DMS53 treated with DMSO at 0.1 percent for 48 hours (cell line): ENCODE measurements around the gene FAM163B.

ENCODE experiments used
- DNase-seq: peaks from one replicate; lab custom pipeline; 2025; ENCODE audit not compliant: unreplicated experiment; lab: John Stamatoyannopoulos, UW

Gene FAM163B

DNA sequence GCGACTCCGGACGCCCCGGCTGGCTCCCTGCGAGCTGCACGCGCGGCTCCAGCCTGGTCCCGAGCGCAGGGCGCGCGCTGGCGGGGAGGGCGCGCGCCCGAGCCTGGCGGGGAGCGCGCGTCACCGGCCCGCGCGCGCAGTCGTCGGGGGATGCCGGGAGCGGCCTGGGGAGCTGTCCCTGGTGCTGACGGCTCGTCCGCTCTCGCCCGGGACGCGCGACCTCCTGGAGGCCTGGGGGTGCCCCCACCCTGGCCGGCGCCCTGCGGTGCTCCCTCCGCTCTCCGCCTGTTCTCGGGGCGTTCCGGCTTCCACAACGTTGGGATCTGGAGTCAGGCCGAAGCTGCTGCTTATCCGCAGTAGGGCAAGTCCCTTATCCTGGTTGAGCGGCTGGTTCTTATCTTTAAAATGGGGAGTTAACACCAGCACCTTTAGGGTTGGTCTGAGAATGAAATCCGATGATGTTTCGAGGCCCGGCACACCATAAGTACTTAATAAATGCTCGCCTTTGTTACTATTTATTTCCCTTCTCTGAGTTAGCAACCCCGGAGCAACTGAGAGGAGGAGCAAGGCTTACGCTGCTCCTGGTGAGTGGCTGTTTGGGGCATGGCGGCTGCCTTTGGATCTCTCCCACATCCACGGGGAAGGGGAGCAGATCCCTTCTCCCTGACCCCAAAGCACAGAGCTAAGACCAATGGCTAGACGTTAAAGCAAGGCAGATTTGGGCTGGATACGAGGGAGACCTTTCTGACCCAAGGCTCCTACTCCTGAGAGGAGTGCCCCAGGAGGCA is at the start of gene FAM163B:
FAM163B (minus strand) TSS at position 79 of the 788 bp plus-strand sequence. CDS start 29,166 bp downstream, outside the sequence.
- DNase-seq: peak; percentile 32

DNA sequence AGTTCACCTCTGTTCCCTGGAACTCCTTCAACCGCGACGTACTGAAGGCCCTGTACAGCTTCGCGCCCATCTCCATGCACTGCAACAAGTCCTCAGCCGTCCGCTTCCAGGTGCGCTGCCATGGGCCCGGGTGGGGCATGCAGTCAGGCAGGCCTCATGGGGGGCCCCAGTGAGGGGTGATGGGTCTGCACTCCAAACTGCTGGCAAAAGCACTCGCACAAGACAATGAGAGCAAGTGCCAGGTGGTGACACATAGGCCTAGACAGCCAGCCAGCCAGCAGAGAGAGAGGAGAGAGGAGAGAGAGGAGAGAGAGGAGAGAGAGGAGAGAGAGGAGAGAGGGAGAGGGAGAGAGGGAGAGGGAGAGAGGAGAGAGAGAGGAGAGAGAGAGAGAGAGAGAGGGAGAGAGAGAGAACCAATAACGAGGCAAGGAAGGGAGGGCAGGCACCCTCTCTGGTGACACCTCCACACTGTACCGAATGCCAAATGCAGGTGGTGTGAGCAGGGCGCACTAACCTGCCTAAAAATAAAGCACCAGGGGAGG is 48.0 kb upstream of the FAM163B start:
- DNase-seq: no peak

DNA sequence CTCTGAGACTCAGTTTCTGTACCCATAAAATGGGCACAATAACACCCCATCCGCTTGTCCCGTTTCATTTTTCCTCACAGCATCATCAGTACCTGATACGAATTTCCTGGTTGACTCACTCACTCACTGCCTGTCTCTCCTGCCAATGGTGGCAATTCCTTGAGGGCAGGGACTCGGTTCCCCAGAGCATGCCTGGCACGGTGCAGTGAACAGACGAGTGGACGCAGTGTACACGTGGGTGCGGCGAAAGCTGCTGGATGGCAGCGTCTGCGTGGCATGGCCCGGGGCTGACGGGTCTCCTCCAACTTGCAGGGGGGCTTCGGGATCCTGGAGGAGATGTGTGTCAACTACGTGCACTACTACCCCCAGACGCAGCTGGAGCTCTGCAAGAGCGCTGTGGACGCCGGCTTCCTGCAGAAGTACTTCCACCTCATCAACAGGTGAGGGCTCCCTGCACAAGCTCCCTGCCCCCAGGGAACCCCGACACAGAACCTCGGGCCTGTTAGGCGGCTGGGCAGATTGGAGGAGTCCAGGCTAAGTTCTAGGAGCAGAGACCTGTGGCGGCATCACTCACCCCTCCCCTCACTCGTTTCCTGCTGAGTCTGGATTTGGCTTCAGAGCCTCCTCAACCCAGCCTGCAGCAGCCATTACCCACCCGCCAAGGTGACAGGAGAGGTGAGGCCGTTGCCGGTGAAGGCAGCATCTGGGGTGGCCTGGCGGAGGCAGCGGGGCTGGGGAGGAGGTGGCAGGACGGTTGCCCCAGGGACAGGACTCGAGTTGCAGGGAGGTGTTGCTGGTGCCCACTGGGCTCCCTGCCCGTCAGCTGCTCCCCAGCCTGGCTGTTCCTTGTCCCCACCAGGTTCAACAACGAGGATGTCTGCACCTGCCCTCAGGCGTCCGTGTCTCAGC is 47.3 kb upstream of the FAM163B start:
- DNase-seq: peak; percentile 41

DNA sequence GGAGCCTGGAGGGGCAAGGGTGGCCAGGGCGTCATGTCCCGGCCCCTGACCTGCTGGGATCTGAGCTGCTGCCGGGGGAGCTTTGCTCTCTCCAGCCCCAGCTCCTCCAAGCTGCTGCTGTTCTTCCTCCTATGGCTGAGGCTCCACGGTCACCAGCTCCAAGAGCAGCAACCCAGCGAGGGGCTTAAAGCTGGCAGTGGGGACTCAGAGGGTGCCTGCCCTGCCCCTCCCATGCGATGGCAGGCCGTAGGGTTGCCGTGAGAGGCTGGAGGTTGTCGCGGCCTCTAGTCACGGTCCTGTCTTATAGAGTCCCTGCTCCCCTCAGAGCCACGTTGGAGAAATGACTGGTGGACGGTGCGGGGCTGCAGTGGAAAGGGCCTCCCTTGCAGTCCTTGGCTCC is 46.5 kb upstream of the FAM163B start:
- no peak for DNase-seq

DNA sequence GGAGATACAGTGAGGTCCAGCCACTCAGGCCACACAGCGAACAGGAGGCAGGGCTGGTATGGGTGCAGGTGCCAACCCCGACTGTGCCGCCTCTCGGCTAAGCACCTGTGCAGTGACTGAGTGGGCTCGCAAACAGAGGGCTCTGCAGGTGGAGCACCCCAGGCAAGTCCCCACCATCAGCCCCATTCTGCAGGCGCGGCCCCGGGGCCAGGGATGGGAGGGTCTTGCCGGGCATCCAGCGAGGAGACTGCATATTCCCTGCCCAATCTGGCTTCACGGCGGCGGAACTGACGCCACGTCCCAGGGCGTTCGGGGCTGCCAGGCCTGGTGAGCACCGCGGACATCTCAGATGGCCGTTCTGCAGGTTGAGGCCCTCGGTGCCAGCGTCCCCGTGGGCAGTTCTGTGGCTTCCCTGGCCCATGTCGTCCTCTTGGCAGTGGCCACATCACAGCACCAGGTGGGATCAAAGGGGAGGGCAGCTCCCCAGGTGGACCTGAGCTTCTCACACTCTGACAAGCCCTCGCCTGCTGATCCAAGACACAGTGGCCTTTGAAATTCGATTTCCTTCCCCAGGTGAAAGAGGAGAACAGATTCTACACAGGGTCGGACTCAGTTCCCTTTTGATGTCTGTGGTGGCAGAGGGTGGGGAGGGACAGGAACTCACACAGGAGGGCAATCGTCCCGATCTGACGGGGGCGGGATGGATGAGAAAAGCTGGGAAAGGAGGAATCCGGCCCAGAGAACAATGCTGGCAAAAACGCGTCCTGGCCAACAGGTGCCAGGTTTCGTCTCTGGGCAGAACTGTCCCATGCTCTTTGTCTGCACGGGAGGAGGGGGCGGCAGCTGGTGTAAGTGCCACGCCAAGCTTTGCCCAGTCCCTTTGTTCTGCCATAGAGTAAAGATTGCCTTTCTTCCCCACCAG is 45.8 kb upstream of the FAM163B start:
- DNase-seq: no peak

DNA sequence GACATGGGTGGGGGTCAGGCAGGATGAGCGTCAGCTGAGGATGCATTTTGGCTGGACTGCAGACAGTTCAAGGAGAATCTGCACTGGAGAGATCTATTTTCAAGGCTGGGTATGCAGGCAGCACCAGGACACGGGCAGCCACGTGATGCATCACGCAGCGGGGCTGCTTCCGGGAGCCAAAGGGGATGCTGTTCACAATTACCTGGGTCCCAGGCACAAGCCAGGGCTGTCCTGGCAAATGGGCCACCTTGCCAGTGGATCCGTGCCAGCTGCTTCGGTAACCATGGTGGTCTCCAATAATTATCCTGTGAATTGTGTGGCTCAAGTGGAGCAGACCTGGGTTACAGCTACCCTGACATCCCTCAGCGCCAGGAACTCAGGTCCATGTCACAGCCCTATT is 44.4 kb upstream of the FAM163B start:
- no peak for DNase-seq

DNA sequence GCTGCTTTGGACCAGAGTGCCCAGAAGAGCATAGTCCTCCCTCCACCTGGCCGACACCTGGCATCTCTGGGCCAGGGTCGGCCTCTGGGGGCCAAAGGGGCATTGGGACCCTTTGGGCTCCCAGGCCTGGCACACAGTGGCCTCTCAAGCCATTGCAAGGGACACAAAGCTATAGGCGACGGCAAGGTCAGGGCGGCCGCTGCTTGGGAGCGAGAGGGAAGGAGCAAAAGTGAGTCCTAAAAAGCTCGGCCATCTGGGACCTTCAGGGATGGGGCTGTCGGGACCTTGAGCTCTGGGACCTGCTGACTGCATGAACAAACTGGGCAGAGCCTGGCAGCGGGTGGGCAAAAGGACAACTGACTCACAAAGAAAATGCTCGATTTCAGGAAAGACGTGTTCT is 40.8 kb upstream of the FAM163B start:
- DNase-seq: no peak

DNA sequence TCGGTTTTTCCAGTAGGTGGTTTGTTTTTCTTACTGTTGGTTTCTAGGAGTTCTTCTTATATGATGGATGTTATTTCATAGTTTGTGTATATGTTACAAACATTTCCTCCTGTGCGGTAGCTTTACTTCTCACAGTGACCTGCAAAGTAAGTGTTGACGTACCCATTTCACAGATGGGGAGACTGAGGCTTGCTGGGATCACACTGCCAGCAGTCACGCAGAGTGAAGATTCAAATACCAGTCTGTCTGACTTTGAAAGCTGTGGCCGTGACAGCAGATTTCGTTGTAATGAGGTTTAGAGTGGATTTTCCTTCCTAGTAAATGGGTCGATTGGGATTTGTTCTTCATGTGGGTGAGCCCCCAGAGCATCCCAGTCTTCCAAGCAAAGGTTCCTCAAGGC is 40.0 kb upstream of the FAM163B start:
- DNase-seq: no peak

DNA sequence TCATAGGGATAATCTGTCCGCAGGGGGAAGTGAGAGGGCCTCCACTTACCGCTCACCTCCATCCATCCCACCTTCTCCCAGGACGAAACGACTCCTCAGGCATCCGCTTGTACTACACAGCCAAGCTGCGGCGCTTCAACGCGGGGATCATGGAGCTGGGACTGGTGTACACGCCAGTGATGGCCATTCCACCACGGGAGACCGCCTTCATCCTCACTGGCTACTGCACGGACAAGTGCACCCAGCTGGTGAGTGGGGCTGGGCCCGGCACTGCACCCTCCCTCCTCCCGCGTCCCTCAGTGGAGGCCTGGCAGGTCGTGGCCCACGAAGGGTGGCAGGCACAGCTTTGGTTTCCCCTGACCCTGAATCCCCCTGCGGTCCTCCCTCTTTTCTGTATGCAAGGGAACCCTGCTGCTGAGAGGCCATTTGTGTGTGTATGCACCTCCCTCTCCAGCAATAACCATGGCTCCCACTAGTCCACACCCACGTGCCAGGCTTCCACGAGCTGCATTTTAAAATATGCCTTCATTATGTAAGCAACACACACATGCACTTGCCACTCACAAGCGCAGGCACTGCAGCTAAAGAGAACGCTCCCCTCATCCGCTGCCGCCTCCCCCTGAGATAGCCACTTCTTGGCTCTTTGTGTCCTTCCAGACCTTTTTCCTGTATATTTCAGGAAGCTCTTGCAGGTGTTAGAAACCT is 38.7 kb upstream of the FAM163B start:
- no peak for DNase-seq

DNA sequence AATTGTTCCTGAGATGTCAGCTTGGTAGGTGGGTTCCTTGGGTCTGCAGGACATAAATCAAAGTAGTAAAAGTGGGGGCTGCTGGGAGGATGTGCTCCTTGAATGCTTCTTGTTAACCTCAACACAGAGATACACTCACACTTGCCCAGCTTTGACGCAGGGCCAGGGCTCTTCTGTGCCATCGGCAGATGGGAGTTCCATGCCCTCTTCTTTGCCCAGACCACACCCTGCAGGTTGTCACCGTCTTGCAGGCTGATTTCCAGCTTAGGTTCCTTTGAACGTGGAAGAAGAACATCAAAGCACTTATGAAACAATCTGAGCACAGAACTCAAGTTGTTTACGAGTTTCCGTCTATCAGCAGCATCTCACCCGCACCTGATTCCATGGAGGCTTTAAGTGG is 38.0 kb upstream of the FAM163B start:
- DNase-seq: no peak

DNA sequence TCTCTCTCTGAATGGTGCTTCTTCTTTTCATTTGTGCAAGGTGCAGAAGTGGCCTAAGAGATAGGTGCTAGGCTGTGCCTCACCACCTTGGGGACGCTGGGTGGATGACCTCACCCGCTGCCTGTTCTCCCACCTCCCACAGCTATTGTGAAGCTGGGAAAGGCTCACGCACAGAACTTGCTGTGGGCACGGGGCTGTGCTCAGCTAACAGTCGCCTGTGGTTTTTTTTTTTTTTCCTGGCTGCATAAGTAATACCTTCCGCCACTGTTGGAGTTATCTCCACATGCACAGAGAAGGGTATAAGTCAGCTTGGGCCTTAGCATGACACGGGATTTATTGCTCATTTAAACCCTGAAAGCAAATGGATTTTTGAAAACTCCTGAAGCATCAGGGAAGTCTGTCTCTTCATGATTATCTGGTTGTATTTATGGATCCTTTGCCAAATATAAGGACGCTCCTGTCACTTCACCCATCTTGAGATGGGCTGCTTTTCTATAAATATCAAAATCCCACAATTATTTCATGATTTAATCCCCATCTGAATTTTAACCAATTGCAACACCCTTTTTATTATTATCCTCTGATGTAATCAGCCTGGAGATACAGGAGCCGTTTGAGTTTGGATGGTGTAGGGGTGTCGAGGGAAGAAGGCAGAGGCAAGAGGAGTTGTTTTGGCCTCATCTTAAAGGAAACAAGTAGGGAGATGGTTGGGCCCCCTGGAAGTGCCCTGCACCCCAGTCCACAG is 36.0 kb upstream of the FAM163B start:
- no peak for DNase-seq

DNA sequence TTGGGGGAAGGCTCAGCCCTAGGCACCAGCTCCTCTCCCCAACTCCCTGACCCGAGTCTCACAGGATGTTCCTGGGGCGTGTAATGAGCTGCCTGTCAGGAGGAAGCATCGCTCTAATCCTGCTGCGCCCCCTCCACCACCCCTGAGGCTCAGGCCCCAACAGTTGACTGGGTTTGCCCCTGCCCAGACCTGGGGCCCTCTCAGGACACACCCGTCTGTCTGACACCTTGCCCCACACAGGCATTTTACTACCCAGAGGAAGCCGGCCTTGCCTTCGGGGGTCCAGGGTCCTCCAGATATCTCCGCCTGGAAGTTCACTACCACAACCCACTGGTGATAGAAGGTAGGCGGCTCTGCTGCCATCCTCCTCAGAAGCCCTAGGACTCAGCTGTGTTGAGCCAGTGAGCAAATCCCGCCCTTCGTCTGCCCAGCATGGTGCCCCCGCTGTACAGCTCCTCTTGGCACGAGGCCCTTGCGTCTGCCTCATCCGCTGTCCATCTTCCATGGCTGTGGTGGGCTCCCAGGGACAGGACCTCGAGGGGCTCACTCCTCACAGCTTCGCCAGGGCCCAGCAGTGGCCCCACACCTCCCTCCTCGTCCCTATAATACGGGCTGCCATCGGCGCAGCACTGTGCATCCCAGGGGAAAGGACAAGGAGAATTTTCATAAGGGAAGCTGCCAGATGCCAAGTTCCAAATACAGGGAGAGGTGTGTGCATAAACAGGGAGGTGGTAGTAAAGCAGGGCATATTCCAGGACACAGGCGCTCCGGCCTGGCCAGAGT is 35.0 kb upstream of the FAM163B start:
- no peak for DNase-seq

DNA sequence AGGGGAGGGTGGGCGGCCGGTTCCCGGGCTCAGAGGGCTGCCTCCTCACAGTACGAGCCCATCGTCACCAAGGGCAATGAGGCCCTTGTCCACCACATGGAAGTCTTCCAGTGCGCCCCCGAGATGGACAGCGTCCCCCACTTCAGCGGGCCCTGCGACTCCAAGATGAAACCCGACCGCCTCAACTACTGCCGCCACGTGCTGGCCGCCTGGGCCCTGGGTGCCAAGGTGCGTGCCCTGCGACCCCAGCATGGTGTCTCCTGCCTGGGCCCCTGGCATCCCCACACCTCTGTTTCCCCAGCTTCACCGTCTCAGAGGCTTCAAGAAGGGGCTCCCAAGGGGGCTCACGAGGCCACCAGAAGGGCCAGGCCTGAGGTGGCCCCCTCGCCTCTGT is 34.2 kb upstream of the FAM163B start:
- DNase-seq: no peak

DNA sequence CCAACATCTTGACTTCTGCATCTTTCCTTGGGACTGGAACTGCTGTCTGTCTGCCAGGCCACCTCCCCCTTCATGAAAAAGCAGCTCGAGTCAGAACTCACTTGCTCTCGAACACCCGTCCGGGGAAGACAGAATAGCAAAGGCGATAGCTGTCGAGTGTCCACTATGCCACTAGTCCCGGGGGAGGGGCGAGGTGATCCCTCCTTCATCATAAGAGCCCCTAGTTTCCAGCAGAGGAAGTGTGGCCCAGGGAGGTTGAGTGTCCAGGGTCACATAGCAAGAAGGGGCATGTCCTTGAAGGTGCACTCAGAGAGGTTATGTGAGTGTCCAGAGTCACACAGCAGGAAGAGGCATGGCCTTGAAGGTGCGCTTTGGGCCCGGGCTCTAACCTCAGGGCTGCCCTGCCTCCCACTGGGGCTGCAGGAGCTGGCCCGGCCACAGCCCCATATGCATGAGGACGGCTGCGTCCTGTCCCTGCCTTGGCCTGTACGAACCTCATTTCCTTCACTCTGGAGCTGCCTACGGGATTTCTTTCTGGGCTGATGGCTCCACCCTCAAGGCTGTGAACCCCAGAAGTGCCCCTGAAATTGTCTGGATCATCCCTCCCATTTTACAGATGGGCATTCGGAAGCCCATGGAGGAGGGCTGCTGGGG is 33.6 kb upstream of the FAM163B start:
- DNase-seq: no peak

DNA sequence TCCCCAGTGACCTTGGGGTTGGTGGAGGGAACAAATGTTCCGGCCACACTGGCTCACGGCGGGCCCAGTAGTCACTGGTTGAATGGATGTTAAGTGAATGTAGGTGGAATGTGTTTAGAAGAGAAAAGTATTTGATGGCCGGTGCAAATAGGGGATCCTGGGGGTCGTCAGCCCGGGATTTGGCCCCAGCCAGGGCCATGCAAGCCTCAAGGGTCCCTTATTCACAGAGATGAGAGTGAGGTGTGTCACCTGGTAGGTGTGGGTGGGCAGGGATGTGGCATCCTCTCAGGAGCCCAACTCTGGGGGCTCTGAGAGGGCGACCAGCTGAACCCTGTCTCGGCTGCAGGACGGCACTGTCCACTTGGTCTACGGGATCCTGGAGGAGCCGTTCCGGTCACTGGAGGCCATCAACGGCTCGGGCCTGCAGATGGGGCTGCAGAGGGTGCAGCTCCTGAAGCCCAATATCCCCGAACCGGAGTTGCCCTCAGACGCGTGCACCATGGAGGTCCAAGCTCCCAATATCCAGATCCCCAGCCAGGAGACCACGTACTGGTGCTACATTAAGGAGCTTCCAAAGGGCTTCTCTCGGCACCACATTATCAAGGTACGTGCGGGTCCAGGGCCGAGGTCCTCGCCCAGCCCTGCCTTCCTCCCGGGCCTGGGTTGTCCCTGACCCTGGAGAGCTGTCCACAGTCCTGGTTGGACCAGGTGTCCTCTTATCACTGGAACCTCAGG is 32.8 kb upstream of the FAM163B start:
- DNase-seq: no peak

DNA sequence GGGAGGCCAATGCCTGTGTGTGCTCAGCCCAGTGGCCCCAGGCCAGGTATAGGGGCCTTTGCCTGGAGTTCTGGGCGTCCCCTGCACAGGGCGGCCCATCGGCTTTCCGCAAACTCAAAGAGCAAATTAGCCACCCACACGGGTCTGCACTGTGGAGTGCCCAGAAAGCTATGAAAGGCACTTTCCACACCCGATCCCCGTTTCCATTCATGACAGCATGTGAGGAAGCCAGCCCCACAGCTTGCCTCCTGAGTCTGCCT is 32.1 kb upstream of the FAM163B start:
- no peak for DNase-seq

DNA sequence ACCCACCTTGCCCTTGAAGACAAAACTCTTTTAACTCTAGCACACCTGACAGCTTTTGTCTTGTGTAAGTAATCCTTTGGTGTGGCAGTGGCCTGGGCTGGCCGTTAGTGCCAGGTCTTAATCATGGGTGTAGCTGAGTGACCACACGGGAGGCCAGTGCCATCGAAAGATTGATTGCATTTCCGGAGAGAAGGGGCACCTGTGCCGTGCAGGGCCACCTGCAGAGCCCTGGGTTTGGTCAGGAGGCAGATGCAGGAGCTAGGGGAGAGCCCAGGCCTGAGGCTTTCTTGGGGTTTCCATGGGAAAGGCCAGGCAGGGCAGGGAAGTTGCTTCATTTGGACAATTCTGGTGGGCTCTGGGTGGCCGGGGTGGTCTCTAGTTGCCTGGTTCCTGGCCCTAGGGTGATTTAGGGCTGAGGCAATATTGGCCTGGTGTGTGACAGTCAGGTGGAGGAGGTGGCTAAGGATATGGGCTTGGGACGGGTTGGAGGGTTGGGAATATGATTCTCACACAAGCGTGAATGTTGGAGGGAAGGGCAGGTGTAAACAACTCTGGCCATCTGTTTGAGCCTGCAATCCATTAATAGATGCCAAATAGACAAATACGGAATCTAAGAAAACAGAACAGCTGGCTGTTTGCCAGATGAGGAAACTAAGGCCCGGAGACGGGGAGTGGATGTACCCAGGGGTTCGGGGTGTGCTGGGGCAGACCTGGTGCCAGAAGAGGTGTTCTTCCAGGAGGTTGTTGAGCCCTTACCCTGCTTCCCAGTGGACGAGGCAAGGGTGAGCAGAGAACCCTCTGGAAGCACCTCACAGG is 31.6 kb upstream of the FAM163B start:
- DNase-seq: no peak
